Measurements from ENCODE around the gene CHRND.

GRCh38 chr2:232575404-232575746 lies 49.4 kb downstream of the CHRND start:
- TF ChIP-seq POLR2AphosphoS5 (IDR thresholded peaks at IDR 0.05) (no peak), CTCF (IDR thresholded peaks at IDR 0.05; ENCODE audit: poor library complexity, severe bottlenecking) (no peak), RAD21 (conservative IDR thresholded peaks at IDR 0.05) (no peak)

Data from neural cell (in vitro differentiated cells).